Activated T-helper 1 cell treated with anti-CD3 and anti-CD28 coated beads, Interleukin-12 subunit alpha, Interleukin-12 subunit beta, Interleukin-2, Interleukin-4 antibody, amounts not matched to agents 30 ng/mL and 10 ng/mL and 1 ng/mL, durations not matched to agents 14 hours and 24 hours and 36 hours (primary cell): ENCODE data around the gene ZNF512B. TPM values are rescaled to one million over a fixed set of nuclear protein-coding genes. Genes with fewer than 3 reads are reported as not detected.
"Not testable (repeated sequence)": the region's sequence is repeated elsewhere in the genome, so short reads cannot be mapped to it uniquely, and the experiment has no call there.

Experiments used
- DNase-seq: peaks from one replicate; pipeline ENCODE4 v3.0.0; 2021; ENCODE audit warnings: low spot score
- H3K27ac Mint-ChIP-seq: one replicate; pipeline ENCODE4 v1.8.0; 2021; ENCODE audit warnings: mild to moderate bottlenecking, mixed read lengths
- H3K27me3 Mint-ChIP-seq: one replicate; pipeline ENCODE4 v1.8.0; 2022; ENCODE audit warnings: mild to moderate bottlenecking, moderate library complexity, mixed read lengths; ENCODE audit not compliant: insufficient read depth
- H3K36me3 Mint-ChIP-seq: one replicate; pipeline ENCODE4 v1.8.0; 2021; ENCODE audit warnings: low read depth, mixed read lengths
- H3K4me1 Mint-ChIP-seq: one replicate; pipeline ENCODE4 v1.8.0; 2021; ENCODE audit warnings: low read depth, mixed read lengths
- H3K4me3 Mint-ChIP-seq: one replicate; pipeline ENCODE4 v1.8.0; 2021; ENCODE audit warnings: mild to moderate bottlenecking, moderate library complexity, mixed read lengths
- H3K9me3 Mint-ChIP-seq: one replicate; pipeline ENCODE4 v1.8.0; 2021; ENCODE audit warnings: mixed read lengths
- intact Hi-C: fragments of 100-400 bp; cut with micrococcal nuclease; formaldehyde crosslinking; loops from one replicate; pipeline ENCODE4 v1.15.1; 2024
- total RNA-seq: library from RNA; stranded (reverse); gene quantifications from 2 replicates; pipeline ENCODE4 v1.2.3, GENCODE V29; 2022

The ZNF512B gene
- total RNA-seq, 1 donor from 2014 or later = 28.3 TPM

GRCh38 chr20:64000906-64001305 lies 31.2 kb upstream of the ZNF512B start:
- intact Hi-C loops = no loop called here
- Mint-ChIP-seq H3K4me1 (no peaks in the 10 kb centered on the region), H3K27ac (no peak overlapping the region), H3K27me3 (no peaks in the 10 kb centered on the region), H3K4me3 (no peak overlapping the region), H3K36me3 (peaks cover 34% of the 10 kb centered on the region), H3K9me3 (no peaks in the 10 kb centered on the region)
- DNase-seq = no peak

- peaks cover 30% of the 10 kb centered on the region for H3K36me3 Mint-ChIP-seq
- H3K27ac Mint-ChIP-seq = no peak overlapping the region
- DNase-seq = no peak
- peak overlapping the region; percentile 20 for H3K4me3 Mint-ChIP-seq
- peaks cover 45% of the 10 kb centered on the region for H3K4me1 Mint-ChIP-seq
- H3K9me3 Mint-ChIP-seq = no peaks in the 10 kb centered on the region
- no peaks in the 10 kb centered on the region for H3K27me3 Mint-ChIP-seq
- intact Hi-C loops = no loop called here
Observed at GRCh38 chr20:63982937-63983336, 13.2 kb upstream of the ZNF512B start.

- peak within 1 kb of the TSS; percentile 98 for H3K4me3 Mint-ChIP-seq
- peak within 1 kb of the TSS; percentile 99 for H3K27ac Mint-ChIP-seq
- no peaks in the 10 kb centered on the region for H3K27me3 Mint-ChIP-seq
- intact Hi-C loops = loop anchor here (1.0 kb wide), 4 partner anchors 25 to 96 kb away; partner anchors contain the start of genes TCEA2 and UCKL1
- no peaks in the 10 kb centered on the region for H3K9me3 Mint-ChIP-seq
- peaks cover 64% of the 10 kb centered on the region for H3K4me1 Mint-ChIP-seq
- peak; percentile 94 for DNase-seq
- H3K36me3 Mint-ChIP-seq = peaks cover 36% of the 10 kb centered on the region
Observed at GRCh38 chr20:63980806-63981728, 11.3 kb upstream of the ZNF512B start, which contains the start of gene PRPF6. Gene PRPF6, plus strand, starts transcription at chr20:63981132. Its CDS starts 114 bp downstream, at chr20:63981246.

- Mint-ChIP-seq H3K36me3 (peaks cover 35% of the 10 kb centered on the region), H3K9me3 (no peaks in the 10 kb centered on the region), H3K27me3 (no peaks in the 10 kb centered on the region), H3K27ac (peak overlapping the region; percentile 99), H3K4me3 (peak overlapping the region; percentile 98), H3K4me1 (peaks cover 66% of the 10 kb centered on the region)
- intact Hi-C loops = loop anchor here (1.0 kb wide), 2 partner anchors 84 to 97 kb away; no protein-coding TSS in a partner anchor
- no peak for DNase-seq
Observed at GRCh38 chr20:63980317-63980805, 10.6 kb upstream of the ZNF512B start.

GRCh38 chr20:63979557-63980316 lies 10.0 kb upstream of the ZNF512B start, which contains the start of gene SAMD10:
Gene SAMD10, minus strand, starts transcription at chr20:63979642. Its CDS starts 175 bp downstream, at chr20:63979467.
- no peaks in the 10 kb centered on the region for H3K27me3 Mint-ChIP-seq
- H3K4me1 Mint-ChIP-seq = peaks cover 68% of the 10 kb centered on the region
- intact Hi-C loops = loop anchor here (1.0 to 10.0 kb wide), 4 partner anchors 83 to 427 kb away; partner anchors contain the start of genes LIME1 and SLC2A4RG
- peaks cover 36% of the 10 kb centered on the region for H3K36me3 Mint-ChIP-seq
- peak; percentile 61 for DNase-seq
- H3K27ac Mint-ChIP-seq = peak within 1 kb of the TSS; percentile 99
- no peaks in the 10 kb centered on the region for H3K9me3 Mint-ChIP-seq
- H3K4me3 Mint-ChIP-seq = peak within 1 kb of the TSS; percentile 98

- peaks cover 32% of the 10 kb centered on the region for H3K36me3 Mint-ChIP-seq
- peaks cover 68% of the 10 kb centered on the region for H3K4me1 Mint-ChIP-seq
Observed at GRCh38 chr20:63979229-63979556, 9.5 kb upstream of the ZNF512B start.

GRCh38 chr20:63978319-63979228 lies 8.8 kb upstream of the ZNF512B start:
- DNase-seq = peak; percentile 71
- H3K4me1 Mint-ChIP-seq = peaks cover 74% of the 10 kb centered on the region
- no peaks in the 10 kb centered on the region for H3K27me3 Mint-ChIP-seq
- peaks cover 36% of the 10 kb centered on the region for H3K36me3 Mint-ChIP-seq
- H3K27ac Mint-ChIP-seq = peak overlapping the region; percentile 89
- peak overlapping the region; percentile 83 for H3K4me3 Mint-ChIP-seq
- intact Hi-C loops = loop anchor here (1.0 to 10.0 kb wide), 5 partner anchors 9 to 426 kb away; partner anchors contain the start of genes LIME1, SLC2A4RG, TPD52L2 and ZNF512B
- no peaks in the 10 kb centered on the region for H3K9me3 Mint-ChIP-seq

More at GRCh38 chr20:63979229-63979556, 9.5 kb upstream of the ZNF512B start:
- no peak for DNase-seq
- no peaks in the 10 kb centered on the region for H3K9me3 Mint-ChIP-seq
- peak overlapping the region; percentile 83 for H3K4me3 Mint-ChIP-seq
- no peaks in the 10 kb centered on the region for H3K27me3 Mint-ChIP-seq
- intact Hi-C loops = loop anchor here (2.0 to 10.0 kb wide), 2 partner anchors 244 to 426 kb away; partner anchors contain the start of genes LIME1 and SLC2A4RG
- peak overlapping the region; percentile 89 for H3K27ac Mint-ChIP-seq

- DNase-seq = peak; percentile 46
- no peaks in the 10 kb centered on the region for H3K9me3 Mint-ChIP-seq
- peaks cover 71% of the 10 kb centered on the region for H3K4me1 Mint-ChIP-seq
- peak overlapping the region; percentile 89 for H3K27ac Mint-ChIP-seq
- H3K36me3 Mint-ChIP-seq = peaks cover 32% of the 10 kb centered on the region
- H3K27me3 Mint-ChIP-seq = no peaks in the 10 kb centered on the region
- intact Hi-C loops = loop anchor here (1.0 to 10.0 kb wide), 7 partner anchors 9 to 440 kb away; partner anchors contain the start of genes LIME1, RGS19, SLC2A4RG and TPD52L2
- H3K4me3 Mint-ChIP-seq = peak overlapping the region; percentile 83
Observed at GRCh38 chr20:63977739-63978276, 8.1 kb upstream of the ZNF512B start.

GRCh38 chr20:63976980-63977738 lies 7.4 kb upstream of the ZNF512B start:
- peaks cover 64% of the 10 kb centered on the region for H3K4me1 Mint-ChIP-seq
- intact Hi-C loops = loop anchor here (1.0 to 10.0 kb wide), 3 partner anchors 102 to 439 kb away; partner anchors contain the start of genes LIME1, RGS19 and SLC2A4RG
- peaks cover 26% of the 10 kb centered on the region for H3K36me3 Mint-ChIP-seq
- H3K27ac Mint-ChIP-seq = peak overlapping the region; percentile 89
- no peak for DNase-seq
- H3K27me3 Mint-ChIP-seq = no peaks in the 10 kb centered on the region
- H3K4me3 Mint-ChIP-seq = peak overlapping the region; percentile 83
- H3K9me3 Mint-ChIP-seq = no peaks in the 10 kb centered on the region

GRCh38 chr20:63976511-63976910 lies 6.8 kb upstream of the ZNF512B start:
- intact Hi-C loops = loop anchor here (10.0 kb wide), 1 partner anchor 242 kb away; the partner anchor contains the start of genes LIME1 and SLC2A4RG
- H3K9me3 Mint-ChIP-seq, H3K27me3 Mint-ChIP-seq, DNase-seq: not testable (repeated sequence)
- Mint-ChIP-seq H3K4me1 (peaks cover 58% of the 10 kb centered on the region), H3K4me3 (peak overlapping the region; percentile 69), H3K27ac (peak overlapping the region; percentile 89), H3K36me3 (peaks cover 23% of the 10 kb centered on the region)
